WTC11 (cell line): ENCODE results near the gene CDH19.

ENCODE experiments used
- ATF6 ChIP-seq: sonication (generic); formaldehyde crosslinking; IDR thresholded peaks from 2 replicates; pipeline ENCODE4 v1.8.1; 2023; ENCODE audit warnings: mild to moderate bottlenecking, missing genetic modification reagents
- JUN ChIP-seq: sonication (generic); formaldehyde crosslinking; IDR thresholded peaks from 2 replicates; pipeline ENCODE4 v1.8.0; 2023; ENCODE audit warnings: mild to moderate bottlenecking, missing genetic modification reagents
- MAX ChIP-seq: sonication (generic); formaldehyde crosslinking; IDR thresholded peaks from 2 replicates; pipeline ENCODE4 v1.8.0; 2022; ENCODE audit warnings: mild to moderate bottlenecking, missing genetic modification reagents
- NR1H2 ChIP-seq: sonication (generic); formaldehyde crosslinking; IDR thresholded peaks from 2 replicates; pipeline ENCODE4 v1.9.0; 2021; ENCODE audit warnings: mild to moderate bottlenecking, moderate library complexity, missing genetic modification reagents
- TF ChIP-seq, protein P1 (sequence below): fragments of 200-600 bp; IDR thresholded peaks from 2 replicates; pipeline ENCODE4 v1.8.0; 2022; ENCODE audit warnings: antibody characterized with exemption
- TF ChIP-seq, protein P2 (sequence below): sonication (generic); formaldehyde crosslinking; IDR thresholded peaks from 2 replicates; pipeline ENCODE4 v1.8.0; 2022; ENCODE audit warnings: missing genetic modification reagents
- TF ChIP-seq, protein P3 (sequence below): sonication (generic); formaldehyde crosslinking; IDR thresholded peaks from 2 replicates; pipeline ENCODE4 v1.8.1; 2022; ENCODE audit warnings: low read depth, missing genetic modification reagents, borderline replicate concordance
- TF ChIP-seq, protein P4 (sequence below): sonication (generic); formaldehyde crosslinking; IDR thresholded peaks from 2 replicates; pipeline ENCODE4 v1.8.0; 2023; ENCODE audit warnings: missing genetic modification reagents
- TF ChIP-seq, protein P5 (sequence below): sonication (generic); formaldehyde crosslinking; IDR thresholded peaks from 2 replicates; pipeline ENCODE4 v1.8.0; 2022; ENCODE audit warnings: mild to moderate bottlenecking, missing genetic modification reagents

DNA sequence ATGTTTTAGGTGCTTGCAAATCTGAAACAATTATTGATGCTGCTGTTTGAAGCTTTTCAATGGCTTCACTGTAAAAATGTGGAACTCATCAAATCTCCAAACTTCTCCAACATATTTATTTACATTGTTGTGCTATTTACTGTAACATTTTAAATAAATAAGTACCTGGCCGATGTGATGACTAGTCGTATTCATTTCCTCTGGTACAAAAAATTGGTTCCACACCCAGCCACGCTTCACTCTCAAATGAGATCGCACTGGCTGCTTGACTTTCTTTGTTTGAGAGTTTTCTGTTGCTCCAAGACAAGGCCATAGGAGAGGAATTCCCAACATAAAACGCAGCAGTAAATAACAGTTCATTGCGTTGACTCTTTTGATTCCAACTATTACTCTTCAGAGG is 32.0 kb downstream of the CDH19 start:
- TF ChIP-seq, protein P1, sequence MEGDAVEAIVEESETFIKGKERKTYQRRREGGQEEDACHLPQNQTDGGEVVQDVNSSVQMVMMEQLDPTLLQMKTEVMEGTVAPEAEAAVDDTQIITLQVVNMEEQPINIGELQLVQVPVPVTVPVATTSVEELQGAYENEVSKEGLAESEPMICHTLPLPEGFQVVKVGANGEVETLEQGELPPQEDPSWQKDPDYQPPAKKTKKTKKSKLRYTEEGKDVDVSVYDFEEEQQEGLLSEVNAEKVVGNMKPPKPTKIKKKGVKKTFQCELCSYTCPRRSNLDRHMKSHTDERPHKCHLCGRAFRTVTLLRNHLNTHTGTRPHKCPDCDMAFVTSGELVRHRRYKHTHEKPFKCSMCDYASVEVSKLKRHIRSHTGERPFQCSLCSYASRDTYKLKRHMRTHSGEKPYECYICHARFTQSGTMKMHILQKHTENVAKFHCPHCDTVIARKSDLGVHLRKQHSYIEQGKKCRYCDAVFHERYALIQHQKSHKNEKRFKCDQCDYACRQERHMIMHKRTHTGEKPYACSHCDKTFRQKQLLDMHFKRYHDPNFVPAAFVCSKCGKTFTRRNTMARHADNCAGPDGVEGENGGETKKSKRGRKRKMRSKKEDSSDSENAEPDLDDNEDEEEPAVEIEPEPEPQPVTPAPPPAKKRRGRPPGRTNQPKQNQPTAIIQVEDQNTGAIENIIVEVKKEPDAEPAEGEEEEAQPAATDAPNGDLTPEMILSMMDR, result no peak
- no peak for TF ChIP-seq NR1H2 (CRISPR knock-in tag)
- TF ChIP-seq, protein P2, sequence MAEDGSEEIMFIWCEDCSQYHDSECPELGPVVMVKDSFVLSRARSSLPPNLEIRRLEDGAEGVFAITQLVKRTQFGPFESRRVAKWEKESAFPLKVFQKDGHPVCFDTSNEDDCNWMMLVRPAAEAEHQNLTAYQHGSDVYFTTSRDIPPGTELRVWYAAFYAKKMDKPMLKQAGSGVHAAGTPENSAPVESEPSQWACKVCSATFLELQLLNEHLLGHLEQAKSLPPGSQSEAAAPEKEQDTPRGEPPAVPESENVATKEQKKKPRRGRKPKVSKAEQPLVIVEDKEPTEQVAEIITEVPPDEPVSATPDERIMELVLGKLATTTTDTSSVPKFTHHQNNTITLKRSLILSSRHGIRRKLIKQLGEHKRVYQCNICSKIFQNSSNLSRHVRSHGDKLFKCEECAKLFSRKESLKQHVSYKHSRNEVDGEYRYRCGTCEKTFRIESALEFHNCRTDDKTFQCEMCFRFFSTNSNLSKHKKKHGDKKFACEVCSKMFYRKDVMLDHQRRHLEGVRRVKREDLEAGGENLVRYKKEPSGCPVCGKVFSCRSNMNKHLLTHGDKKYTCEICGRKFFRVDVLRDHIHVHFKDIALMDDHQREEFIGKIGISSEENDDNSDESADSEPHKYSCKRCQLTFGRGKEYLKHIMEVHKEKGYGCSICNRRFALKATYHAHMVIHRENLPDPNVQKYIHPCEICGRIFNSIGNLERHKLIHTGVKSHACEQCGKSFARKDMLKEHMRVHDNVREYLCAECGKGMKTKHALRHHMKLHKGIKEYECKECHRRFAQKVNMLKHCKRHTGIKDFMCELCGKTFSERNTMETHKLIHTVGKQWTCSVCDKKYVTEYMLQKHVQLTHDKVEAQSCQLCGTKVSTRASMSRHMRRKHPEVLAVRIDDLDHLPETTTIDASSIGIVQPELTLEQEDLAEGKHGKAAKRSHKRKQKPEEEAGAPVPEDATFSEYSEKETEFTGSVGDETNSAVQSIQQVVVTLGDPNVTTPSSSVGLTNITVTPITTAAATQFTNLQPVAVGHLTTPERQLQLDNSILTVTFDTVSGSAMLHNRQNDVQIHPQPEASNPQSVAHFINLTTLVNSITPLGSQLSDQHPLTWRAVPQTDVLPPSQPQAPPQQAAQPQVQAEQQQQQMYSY (CRISPR knock-in tag), result no peak
- TF ChIP-seq MAX (CRISPR knock-in tag), result no peak
- TF ChIP-seq, protein P3, sequence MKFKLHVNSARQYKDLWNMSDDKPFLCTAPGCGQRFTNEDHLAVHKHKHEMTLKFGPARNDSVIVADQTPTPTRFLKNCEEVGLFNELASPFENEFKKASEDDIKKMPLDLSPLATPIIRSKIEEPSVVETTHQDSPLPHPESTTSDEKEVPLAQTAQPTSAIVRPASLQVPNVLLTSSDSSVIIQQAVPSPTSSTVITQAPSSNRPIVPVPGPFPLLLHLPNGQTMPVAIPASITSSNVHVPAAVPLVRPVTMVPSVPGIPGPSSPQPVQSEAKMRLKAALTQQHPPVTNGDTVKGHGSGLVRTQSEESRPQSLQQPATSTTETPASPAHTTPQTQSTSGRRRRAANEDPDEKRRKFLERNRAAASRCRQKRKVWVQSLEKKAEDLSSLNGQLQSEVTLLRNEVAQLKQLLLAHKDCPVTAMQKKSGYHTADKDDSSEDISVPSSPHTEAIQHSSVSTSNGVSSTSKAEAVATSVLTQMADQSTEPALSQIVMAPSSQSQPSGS, result no peak
- TF ChIP-seq, protein P4, sequence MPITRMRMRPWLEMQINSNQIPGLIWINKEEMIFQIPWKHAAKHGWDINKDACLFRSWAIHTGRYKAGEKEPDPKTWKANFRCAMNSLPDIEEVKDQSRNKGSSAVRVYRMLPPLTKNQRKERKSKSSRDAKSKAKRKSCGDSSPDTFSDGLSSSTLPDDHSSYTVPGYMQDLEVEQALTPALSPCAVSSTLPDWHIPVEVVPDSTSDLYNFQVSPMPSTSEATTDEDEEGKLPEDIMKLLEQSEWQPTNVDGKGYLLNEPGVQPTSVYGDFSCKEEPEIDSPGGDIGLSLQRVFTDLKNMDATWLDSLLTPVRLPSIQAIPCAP (CRISPR knock-in tag), result no peak
- no peak for TF ChIP-seq JUN
- no peak for TF ChIP-seq ATF6 (CRISPR knock-in tag)
- TF ChIP-seq, protein P5, sequence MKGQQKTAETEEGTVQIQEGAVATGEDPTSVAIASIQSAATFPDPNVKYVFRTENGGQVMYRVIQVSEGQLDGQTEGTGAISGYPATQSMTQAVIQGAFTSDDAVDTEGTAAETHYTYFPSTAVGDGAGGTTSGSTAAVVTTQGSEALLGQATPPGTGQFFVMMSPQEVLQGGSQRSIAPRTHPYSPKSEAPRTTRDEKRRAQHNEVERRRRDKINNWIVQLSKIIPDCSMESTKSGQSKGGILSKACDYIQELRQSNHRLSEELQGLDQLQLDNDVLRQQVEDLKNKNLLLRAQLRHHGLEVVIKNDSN, result no peak
